GM12875 (cell line): ENCODE results near the gene KIF3B.
"Not testable (repeated sequence)": the region's sequence is repeated elsewhere in the genome, so short reads cannot be mapped to it uniquely, and the experiment has no call there.

Experiments used
- H3K4me3 ChIP-seq: one replicate; pipeline ENCODE4 v1.5.1; 2011; ENCODE audit warnings: low read depth, low read length, control low read depth
- TF ChIP-seq, protein P1 (sequence below): IDR thresholded peaks from 2 replicates; pipeline ENCODE4 v1.5.1; 2011; ENCODE audit warnings: low read depth, mild to moderate bottlenecking, control low read depth, inconsistent platforms, low read length, moderate library complexity, borderline replicate concordance; ENCODE audit not compliant: insufficient read depth

KIF3B gene

GRCh38 chr20:32320305-32320704, 42.9 kb downstream of the KIF3B start:
- TF ChIP-seq, protein P1, sequence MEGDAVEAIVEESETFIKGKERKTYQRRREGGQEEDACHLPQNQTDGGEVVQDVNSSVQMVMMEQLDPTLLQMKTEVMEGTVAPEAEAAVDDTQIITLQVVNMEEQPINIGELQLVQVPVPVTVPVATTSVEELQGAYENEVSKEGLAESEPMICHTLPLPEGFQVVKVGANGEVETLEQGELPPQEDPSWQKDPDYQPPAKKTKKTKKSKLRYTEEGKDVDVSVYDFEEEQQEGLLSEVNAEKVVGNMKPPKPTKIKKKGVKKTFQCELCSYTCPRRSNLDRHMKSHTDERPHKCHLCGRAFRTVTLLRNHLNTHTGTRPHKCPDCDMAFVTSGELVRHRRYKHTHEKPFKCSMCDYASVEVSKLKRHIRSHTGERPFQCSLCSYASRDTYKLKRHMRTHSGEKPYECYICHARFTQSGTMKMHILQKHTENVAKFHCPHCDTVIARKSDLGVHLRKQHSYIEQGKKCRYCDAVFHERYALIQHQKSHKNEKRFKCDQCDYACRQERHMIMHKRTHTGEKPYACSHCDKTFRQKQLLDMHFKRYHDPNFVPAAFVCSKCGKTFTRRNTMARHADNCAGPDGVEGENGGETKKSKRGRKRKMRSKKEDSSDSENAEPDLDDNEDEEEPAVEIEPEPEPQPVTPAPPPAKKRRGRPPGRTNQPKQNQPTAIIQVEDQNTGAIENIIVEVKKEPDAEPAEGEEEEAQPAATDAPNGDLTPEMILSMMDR = no peak
- H3K4me3 ChIP-seq = no peak overlapping the region

GRCh38 chr20:32321390-32321789, 43.9 kb downstream of the KIF3B start:
- TF ChIP-seq, protein P1 = no peak
- H3K4me3 ChIP-seq = no peak overlapping the region

GRCh38 chr20:32322260-32322659, 44.8 kb downstream of the KIF3B start:
- not testable (repeated sequence) for H3K4me3 ChIP-seq

GRCh38 chr20:32323761-32324160, 46.3 kb downstream of the KIF3B start:
- not testable (repeated sequence) for H3K4me3 ChIP-seq

- TF ChIP-seq, protein P1 = no peak
- H3K4me3 ChIP-seq = no peak overlapping the region
Observed at GRCh38 chr20:32325706-32326503, 48.5 kb downstream of the KIF3B start.

GRCh38 chr20:32326504-32326845, 49.0 kb downstream of the KIF3B start:
- no peak overlapping the region for H3K4me3 ChIP-seq
- TF ChIP-seq, protein P1 = no peak

- TF ChIP-seq, protein P1 = no peak
Observed at GRCh38 chr20:32327087-32327681, 49.7 kb downstream of the KIF3B start.

DNA sequence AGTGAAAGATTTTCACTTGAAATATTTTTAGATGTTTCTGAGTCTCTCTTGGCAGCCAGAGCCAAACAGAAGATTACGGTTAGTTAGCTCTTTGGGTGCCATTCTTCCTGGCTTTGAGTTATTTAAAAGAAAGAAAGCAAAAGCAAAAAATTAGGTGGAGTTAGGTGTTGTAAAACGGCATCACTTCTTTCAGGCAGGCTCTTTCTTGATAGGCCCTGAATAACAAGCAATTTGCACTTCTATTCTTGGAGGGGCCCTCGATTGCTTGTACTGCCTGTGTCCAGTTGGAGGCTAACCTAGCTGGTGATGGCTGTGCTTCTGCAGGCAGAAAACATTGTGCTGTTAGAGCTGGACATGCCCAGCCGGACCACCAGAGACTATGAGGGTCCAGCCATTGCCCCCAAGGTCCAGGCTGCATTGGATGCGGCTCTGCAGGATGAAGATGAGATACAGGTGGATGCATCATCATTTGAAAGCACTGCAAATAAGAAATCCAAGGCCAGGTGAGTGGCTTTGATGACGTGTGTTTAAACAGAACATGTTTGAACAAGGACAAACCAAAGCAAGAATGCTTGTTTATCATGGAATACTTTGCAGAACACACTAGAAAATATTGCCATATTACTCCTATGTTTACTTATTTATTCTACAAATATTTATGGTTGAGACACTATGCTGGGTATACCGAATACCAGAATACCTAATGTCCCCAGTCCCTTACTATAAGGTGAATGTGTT, 52.5 kb downstream of the KIF3B start:
- TF ChIP-seq, protein P1 = no peak
- H3K4me3 ChIP-seq = no peak overlapping the region

More at GRCh38 chr20:32327087-32327681, 49.7 kb downstream of the KIF3B start:
- no peak overlapping the region for H3K4me3 ChIP-seq
